ENCODE data around the gene ETV1.

Gene ETV1

GRCh38 chr7:13986208-13986607 lies 3.3 kb downstream of the ETV1 start:
- no peak for DNase-seq

GRCh38 chr7:13984831-13985685 lies 4.4 kb downstream of the ETV1 start:
- DNase-seq = no peak

GRCh38 chr7:13984061-13984460 lies 5.4 kb downstream of the ETV1 start:
- DNase-seq = no peak

GRCh38 chr7:13982940-13983677 lies 6.4 kb downstream of the ETV1 start:
- no peak for DNase-seq

- DNase-seq = no peak
These were observed 8.4 kb downstream of the ETV1 start for GRCh38 chr7:13981070-13981469.

- DNase-seq = no peak
These were observed 9.0 kb downstream of the ETV1 start for GRCh38 chr7:13980474-13980873.

- no peak for DNase-seq
These were observed 9.6 kb downstream of the ETV1 start for GRCh38 chr7:13979671-13980435.

GRCh38 chr7:13976594-13976993 lies 12.9 kb downstream of the ETV1 start:
- DNase-seq = no peak

GRCh38 chr7:13965077-13965476 lies 24.4 kb downstream of the ETV1 start:
- DNase-seq = no peak

GRCh38 chr7:13963925-13964324 lies 25.5 kb downstream of the ETV1 start:
- no peak for DNase-seq

- DNase-seq = no peak
These were observed 34.0 kb downstream of the ETV1 start for GRCh38 chr7:13955494-13955893.

- no peak for DNase-seq
These were observed 36.1 kb downstream of the ETV1 start for GRCh38 chr7:13953368-13953767.

GRCh38 chr7:13952921-13953320 lies 36.5 kb downstream of the ETV1 start:
- no peak for DNase-seq

- DNase-seq = no peak
These were observed 39.5 kb downstream of the ETV1 start for GRCh38 chr7:13949939-13950338.

GRCh38 chr7:13949445-13949844 lies 40.0 kb downstream of the ETV1 start:
- DNase-seq = no peak

GRCh38 chr7:13948019-13948801 lies 41.3 kb downstream of the ETV1 start:
- DNase-seq = no peak

GRCh38 chr7:13947535-13947934 lies 41.9 kb downstream of the ETV1 start:
- DNase-seq = no peak

GRCh38 chr7:13946181-13946580 lies 43.3 kb downstream of the ETV1 start:
- no peak for DNase-seq

GRCh38 chr7:13945670-13946069 lies 43.8 kb downstream of the ETV1 start:
- no peak for DNase-seq

- DNase-seq = no peak
These were observed 55.9 kb downstream of the ETV1 start for GRCh38 chr7:13933536-13933935.

GRCh38 chr7:13933091-13933490 lies 56.4 kb downstream of the ETV1 start:
- no peak for DNase-seq

- no peak for DNase-seq
These were observed 57.3 kb downstream of the ETV1 start for GRCh38 chr7:13932131-13932530.

- no peak for DNase-seq
These were observed 68.4 kb downstream of the ETV1 start for GRCh38 chr7:13921062-13921461.
